A673 (cell line): ENCODE measurements around the gene CYSRT1.

ENCODE experiments used
- CTCF ChIP-seq: fragments of 300-800, 200-600 bp; sonication (generic); conservative IDR thresholded peaks from 2 replicates; pipeline ENCODE4 v1.5.1; 2017; ENCODE audit warnings: low read depth, mild to moderate bottlenecking, antibody characterized with exemption, low read length, moderate library complexity, mixed read lengths
- EZH2 ChIP-seq: fragments of 200-600 bp; sonication (generic); IDR thresholded peaks from 2 replicates; pipeline ENCODE4 v1.6.1; 2017; ENCODE audit warnings: borderline replicate concordance, low read depth, mild to moderate bottlenecking, mixed read lengths, antibody characterized with exemption, low read length; ENCODE audit not compliant: poor library complexity, severe bottlenecking

DNA sequence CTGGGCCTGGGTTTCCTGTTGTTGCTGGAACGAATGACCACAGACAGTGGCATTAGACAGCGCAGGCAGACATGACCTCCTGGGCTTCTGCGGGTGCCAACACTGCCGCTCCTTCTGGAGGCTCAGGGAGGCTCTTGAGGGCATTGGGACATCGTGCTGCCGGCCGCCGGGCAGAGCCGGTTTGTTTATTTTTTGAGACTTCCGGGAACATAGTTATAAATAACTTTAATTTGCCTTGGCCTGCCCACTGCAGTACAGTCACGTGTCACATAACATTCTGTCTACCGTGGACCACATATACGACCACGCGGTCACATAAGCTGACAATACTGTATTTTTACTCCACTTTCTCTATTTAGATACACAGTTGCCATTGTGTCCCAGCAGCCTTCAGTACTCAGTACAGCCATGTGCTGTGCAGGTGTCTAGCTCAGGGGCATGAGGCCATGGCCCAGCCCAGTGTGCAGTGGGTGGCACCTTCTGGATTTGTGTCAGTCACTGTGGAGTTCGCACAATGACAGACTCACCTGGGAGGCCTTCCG, 44.3 kb downstream of the CYSRT1 start:
- TF ChIP-seq CTCF (no peak), EZH2 (no peak)
